AG09319 (cell line): ENCODE results near the gene THEMIS.

Experiments
- DNase-seq: peaks from one replicate; pipeline ENCODE4 v3.0.0-alpha.2; 2010; ENCODE audit warnings: low read depth; ENCODE audit errors: extremely low read depth
- CTCF ChIP-seq: IDR thresholded peaks from 2 replicates; pipeline ENCODE4 v1.5.1; 2011; ENCODE audit warnings: low read depth, mild to moderate bottlenecking, inconsistent platforms, low read length, moderate library complexity

The THEMIS gene

GRCh38 chr6:127914240-127914639, 13.4 kb upstream of the THEMIS start:
- no peak for TF ChIP-seq CTCF
- no peak for DNase-seq

- no peak for TF ChIP-seq CTCF
- no peak for DNase-seq
Observed at GRCh38 chr6:127912914-127913313, 12.1 kb upstream of the THEMIS start.

GRCh38 chr6:127907960-127908640, 7.2 kb upstream of the THEMIS start:
- DNase-seq: no peak
- TF ChIP-seq CTCF: no peak

- no peak for TF ChIP-seq CTCF
- no peak for DNase-seq
Observed at GRCh38 chr6:127904160-127904559, 3.3 kb upstream of the THEMIS start.

- TF ChIP-seq CTCF: no peak
Observed at GRCh38 chr6:127902933-127903332, 2.1 kb upstream of the THEMIS start.

GRCh38 chr6:127897484-127897883, 3.4 kb downstream of the THEMIS start:
- TF ChIP-seq CTCF: no peak
- DNase-seq: no peak

More at GRCh38 chr6:127902933-127903332, 2.1 kb upstream of the THEMIS start:
- no peak for DNase-seq

GRCh38 chr6:127894051-127894450, 6.8 kb downstream of the THEMIS start:
- DNase-seq: no peak
- no peak for TF ChIP-seq CTCF
